ENCODE measurements around the gene GMCL1. TPM values are rescaled to one million over a fixed set of nuclear protein-coding genes. Genes with fewer than 3 reads are reported as not detected.
A peak's percentile ranks its signal among the peaks of the same experiment; 100 is the strongest.

GMCL1 gene
- total and polyA plus RNA-seq, 9 of the 15 experiments (the other 6 are each of a cell fraction or from before 2014, with no cell fraction given), result 7.0 to 27.3 (median 15.4) TPM

DNA sequence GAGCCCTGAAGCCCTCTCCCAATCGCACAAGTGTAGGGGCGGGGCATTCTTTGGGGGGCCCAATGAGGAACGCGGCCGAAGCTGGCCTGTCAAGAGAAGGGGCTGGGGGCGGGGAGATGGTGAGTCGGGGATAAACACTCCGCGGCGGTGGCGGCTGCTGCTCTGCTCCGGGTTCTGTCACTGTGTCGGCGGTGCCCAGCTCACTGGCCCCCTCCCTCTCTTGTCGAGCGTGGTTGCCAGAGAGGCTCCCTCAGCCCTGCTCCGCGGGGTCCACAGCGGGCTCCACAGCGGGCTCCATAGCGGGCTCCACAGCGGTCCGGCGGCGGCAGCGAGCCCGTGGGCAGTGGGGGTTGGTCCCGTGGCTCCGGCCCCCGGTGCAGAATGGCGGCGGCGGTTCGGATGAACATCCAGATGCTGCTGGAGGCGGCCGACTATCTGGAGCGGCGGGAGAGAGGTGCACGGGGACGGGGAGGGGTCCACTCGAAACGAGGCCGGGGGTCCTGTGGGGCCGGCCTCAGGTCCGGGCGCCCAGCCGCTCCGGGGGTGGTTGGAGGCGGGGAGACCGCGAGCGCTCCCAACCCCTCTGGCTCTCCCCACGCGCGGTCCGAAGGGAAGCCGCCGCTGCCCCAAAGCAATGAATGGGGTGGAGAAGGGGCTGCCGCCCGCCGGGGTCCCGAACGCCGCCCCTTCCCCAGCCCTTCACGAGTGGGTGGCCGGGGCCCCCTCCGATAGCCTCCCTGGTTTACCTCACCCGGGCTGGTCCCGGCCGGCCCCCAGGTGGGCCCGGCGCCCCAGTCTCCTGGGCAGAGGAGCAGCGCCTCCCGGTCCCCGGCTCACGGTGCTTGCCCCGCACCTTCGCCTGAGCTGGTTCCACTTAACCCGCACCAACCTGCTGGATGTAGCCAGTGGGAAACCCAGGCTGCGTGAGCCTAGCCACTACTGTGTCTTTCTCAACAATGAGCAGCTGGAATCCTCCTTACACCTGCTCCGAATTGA lies 85.8 kb downstream of the GMCL1 start, which contains the start of gene MXD1 (continued):
- TF ChIP-seq, protein P1, sequence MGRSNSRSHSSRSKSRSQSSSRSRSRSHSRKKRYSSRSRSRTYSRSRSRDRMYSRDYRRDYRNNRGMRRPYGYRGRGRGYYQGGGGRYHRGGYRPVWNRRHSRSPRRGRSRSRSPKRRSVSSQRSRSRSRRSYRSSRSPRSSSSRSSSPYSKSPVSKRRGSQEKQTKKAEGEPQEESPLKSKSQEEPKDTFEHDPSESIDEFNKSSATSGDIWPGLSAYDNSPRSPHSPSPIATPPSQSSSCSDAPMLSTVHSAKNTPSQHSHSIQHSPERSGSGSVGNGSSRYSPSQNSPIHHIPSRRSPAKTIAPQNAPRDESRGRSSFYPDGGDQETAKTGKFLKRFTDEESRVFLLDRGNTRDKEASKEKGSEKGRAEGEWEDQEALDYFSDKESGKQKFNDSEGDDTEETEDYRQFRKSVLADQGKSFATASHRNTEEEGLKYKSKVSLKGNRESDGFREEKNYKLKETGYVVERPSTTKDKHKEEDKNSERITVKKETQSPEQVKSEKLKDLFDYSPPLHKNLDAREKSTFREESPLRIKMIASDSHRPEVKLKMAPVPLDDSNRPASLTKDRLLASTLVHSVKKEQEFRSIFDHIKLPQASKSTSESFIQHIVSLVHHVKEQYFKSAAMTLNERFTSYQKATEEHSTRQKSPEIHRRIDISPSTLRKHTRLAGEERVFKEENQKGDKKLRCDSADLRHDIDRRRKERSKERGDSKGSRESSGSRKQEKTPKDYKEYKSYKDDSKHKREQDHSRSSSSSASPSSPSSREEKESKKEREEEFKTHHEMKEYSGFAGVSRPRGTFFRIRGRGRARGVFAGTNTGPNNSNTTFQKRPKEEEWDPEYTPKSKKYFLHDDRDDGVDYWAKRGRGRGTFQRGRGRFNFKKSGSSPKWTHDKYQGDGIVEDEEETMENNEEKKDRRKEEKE (IDR thresholded peaks at IDR 0.05; ENCODE audit: borderline replicate concordance in 1 of 2, control insufficient read depth in 1 of 2, low read depth in 2 of 2, low read length in 1 of 2), result 0 out of 4 replicates have a peak, but pooled peaks of 1 of the 2 experiments have one; percentile 24
- peak; percentile 70 for TF ChIP-seq KDM5B (IDR thresholded peaks at IDR 0.05; ENCODE audit: insufficient replicate concordance, low read depth, low read length)
- no peak for TF ChIP-seq HIVEP1 (CRISPR knock-in tag; IDR thresholded peaks at IDR 0.05)
- TF ChIP-seq POLR2H (tag; IDR thresholded peaks at IDR 0.05; ENCODE audit: low read depth), result peak; percentile 84
- no peak for TF ChIP-seq ZNF239 (CRISPR knock-in tag; IDR thresholded peaks at IDR 0.05)
- peak; percentile 85 for TF ChIP-seq RBFOX2 (IDR thresholded peaks at IDR 0.05; ENCODE audit: low read depth, low read length)
- TF ChIP-seq DACH1 (IDR thresholded peaks at IDR 0.05; ENCODE audit: partially characterized antibody), result no peak
- no peak for TF ChIP-seq RCOR1 (IDR thresholded peaks at IDR 0.05; ENCODE audit: borderline replicate concordance in 1 of 2, low read depth in 2 of 2, low read length in 2 of 2)
- TF ChIP-seq CHD1 (IDR thresholded peaks at IDR 0.05; ENCODE audit: low read length), result peak; percentile 42
- 0 out of 2 replicates have a peak, but pooled peaks have one; percentile 27 for TF ChIP-seq HNRNPL (IDR thresholded peaks at IDR 0.05; ENCODE audit: low read depth, low read length)
- peak; percentile 36; the same call in 1 of the 2 replicates for TF ChIP-seq TGIF2 (CRISPR knock-in tag; IDR thresholded peaks at IDR 0.05)
- TF ChIP-seq, protein P2, sequence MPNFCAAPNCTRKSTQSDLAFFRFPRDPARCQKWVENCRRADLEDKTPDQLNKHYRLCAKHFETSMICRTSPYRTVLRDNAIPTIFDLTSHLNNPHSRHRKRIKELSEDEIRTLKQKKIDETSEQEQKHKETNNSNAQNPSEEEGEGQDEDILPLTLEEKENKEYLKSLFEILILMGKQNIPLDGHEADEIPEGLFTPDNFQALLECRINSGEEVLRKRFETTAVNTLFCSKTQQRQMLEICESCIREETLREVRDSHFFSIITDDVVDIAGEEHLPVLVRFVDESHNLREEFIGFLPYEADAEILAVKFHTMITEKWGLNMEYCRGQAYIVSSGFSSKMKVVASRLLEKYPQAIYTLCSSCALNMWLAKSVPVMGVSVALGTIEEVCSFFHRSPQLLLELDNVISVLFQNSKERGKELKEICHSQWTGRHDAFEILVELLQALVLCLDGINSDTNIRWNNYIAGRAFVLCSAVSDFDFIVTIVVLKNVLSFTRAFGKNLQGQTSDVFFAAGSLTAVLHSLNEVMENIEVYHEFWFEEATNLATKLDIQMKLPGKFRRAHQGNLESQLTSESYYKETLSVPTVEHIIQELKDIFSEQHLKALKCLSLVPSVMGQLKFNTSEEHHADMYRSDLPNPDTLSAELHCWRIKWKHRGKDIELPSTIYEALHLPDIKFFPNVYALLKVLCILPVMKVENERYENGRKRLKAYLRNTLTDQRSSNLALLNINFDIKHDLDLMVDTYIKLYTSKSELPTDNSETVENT (CRISPR knock-in tag; IDR thresholded peaks at IDR 0.05), result peak; percentile 62; the same call in 1 of the 2 replicates
- TF ChIP-seq ZNF263 (CRISPR knock-in tag; IDR thresholded peaks at IDR 0.05; ENCODE audit: borderline replicate concordance), result 0 out of 2 replicates have a peak, but pooled peaks have one; percentile 51
- TF ChIP-seq CCNT2 (IDR thresholded peaks at IDR 0.05; ENCODE audit: borderline replicate concordance, extremely low read depth, insufficient read length, low read depth, low read length), result peak; percentile 60
- peak; percentile 84 for TF ChIP-seq RB1 (IDR thresholded peaks at IDR 0.05; ENCODE audit: low read depth)
- no peak for TF ChIP-seq POLR2AphosphoS2 (IDR thresholded peaks at IDR 0.05; ENCODE audit: low read length)
- TF ChIP-seq ZC3H4 (CRISPR knock-in tag; IDR thresholded peaks at IDR 0.05; ENCODE audit: borderline replicate concordance), result peak; percentile 70; the same call in 1 of the 2 replicates
- TF ChIP-seq NEUROD1 (IDR thresholded peaks at IDR 0.05; ENCODE audit: borderline replicate concordance, low read depth, low read length, partially characterized antibody), result peak; percentile 88
- TF ChIP-seq HSF4 (CRISPR knock-in tag; IDR thresholded peaks at IDR 0.05; ENCODE audit: borderline replicate concordance), result no peak
- TF ChIP-seq NELFE (IDR thresholded peaks at IDR 0.05; ENCODE audit: insufficient read depth, insufficient read length), result peak; percentile 43
- TF ChIP-seq SRSF1 (IDR thresholded peaks at IDR 0.05; ENCODE audit: low read depth, low read length), result 0 out of 2 replicates have a peak, but pooled peaks have one; percentile 25
